Neuronal stem cell (in vitro differentiated cells): ENCODE data around the gene CALML4.

ENCODE experiments used
- DNase-seq: peaks from one replicate; pipeline ENCODE4 v3.0.0-alpha.2; 2013; ENCODE audit warnings: low spot score
- H2AFZ ChIP-seq: one replicate; pipeline ENCODE4 v1.6.1; 2013; ENCODE audit warnings: mild to moderate bottlenecking, low read length, inconsistent platforms
- H2AK5ac ChIP-seq: 2 replicates; pipeline ENCODE4 v1.6.1; 2013; ENCODE audit warnings: low read depth, mild to moderate bottlenecking, inconsistent platforms, low read length, moderate library complexity, mixed read lengths
- H2BK120ac ChIP-seq: 2 replicates; pipeline ENCODE4 v1.6.1; 2013; ENCODE audit warnings: low read depth, mild to moderate bottlenecking, inconsistent platforms, low read length, moderate library complexity, mixed read lengths
- H2BK12ac ChIP-seq: one replicate; pipeline ENCODE4 v1.6.1; 2013; ENCODE audit warnings: low read length, inconsistent platforms
- H2BK15ac ChIP-seq: 2 replicates; pipeline ENCODE4 v1.6.1; 2013; ENCODE audit warnings: mild to moderate bottlenecking, low read length, inconsistent platforms, mixed read lengths
- H2BK5ac ChIP-seq: one replicate; pipeline ENCODE4 v1.6.1; 2013; ENCODE audit warnings: inconsistent platforms, mild to moderate bottlenecking, low read length, moderate library complexity
- H3K14ac ChIP-seq: one replicate; pipeline ENCODE4 v1.6.1; 2013; ENCODE audit warnings: low read length, inconsistent platforms
- H3K18ac ChIP-seq: 2 replicates; pipeline ENCODE4 v1.6.1; 2013; ENCODE audit warnings: low read length, inconsistent platforms
- H3K23ac ChIP-seq: 2 replicates; pipeline ENCODE4 v1.6.1; 2013; ENCODE audit warnings: low read depth, mild to moderate bottlenecking, mixed read lengths, low read length, inconsistent platforms; ENCODE audit not compliant: poor library complexity
- H3K27ac ChIP-seq: replicated peaks from 3 replicates; pipeline ENCODE4 v1.5.1; 2013; ENCODE audit warnings: low read length, inconsistent platforms
- H3K27me3 ChIP-seq, 3 experiments: 2 replicates each; pipeline ENCODE4 v1.6.1; 2013; ENCODE audit warnings: low read length in 3 of 3, mild to moderate bottlenecking in 2 of 3, inconsistent platforms in 1 of 3, low read depth in 1 of 3, mixed read lengths in 1 of 3, moderate library complexity in 1 of 3; ENCODE audit not compliant: control insufficient read depth in 3 of 3, insufficient read depth in 3 of 3
- H3K36me3 ChIP-seq, 2 donors: replicated peaks in 1 of 2; 2 replicates each; pipeline ENCODE4 v1.6.1; 2013; ENCODE audit warnings: low read length in 2 of 2; ENCODE audit not compliant: control insufficient read depth in 2 of 2, insufficient read depth in 2 of 2
- H3K4ac ChIP-seq: 2 replicates; pipeline ENCODE4 v1.6.1; 2013; ENCODE audit warnings: inconsistent platforms, mild to moderate bottlenecking, low read length, moderate library complexity
- H3K4me1 ChIP-seq, 2 donors: 1 replicate in 1 of 2; 2 replicates in 1 of 2; pipeline ENCODE4 v1.6.1; 2013; ENCODE audit warnings: low read length in 2 of 2, low read depth in 1 of 2; ENCODE audit not compliant: control insufficient read depth in 2 of 2, insufficient read depth in 1 of 2
- H3K4me2 ChIP-seq: one replicate; pipeline ENCODE4 v1.6.1; 2013; ENCODE audit warnings: mild to moderate bottlenecking, low read length, inconsistent platforms; ENCODE audit not compliant: insufficient read depth, poor library complexity, severe bottlenecking
- H3K4me3 ChIP-seq, 2 donors: 2 replicates each; pipeline ENCODE4 v1.5.1; 2013; ENCODE audit warnings: low read length in 2 of 2, mild to moderate bottlenecking in 2 of 2, inconsistent platforms in 1 of 2, moderate library complexity in 1 of 2
- H3K79me1 ChIP-seq: one replicate; pipeline ENCODE4 v1.6.1; 2013; ENCODE audit warnings: low read depth, mild to moderate bottlenecking, inconsistent platforms, low read length, moderate library complexity
- H3K9ac ChIP-seq: one replicate; pipeline ENCODE4 v1.6.1; 2013; ENCODE audit warnings: mild to moderate bottlenecking, low read depth, low read length, inconsistent platforms; ENCODE audit not compliant: poor library complexity
- H3K9me3 ChIP-seq, 2 donors: replicated peaks in 1 of 2; 2 replicates each; pipeline versions ENCODE3 to v1.6.1; 2013; ENCODE audit warnings: low read length in 2 of 2, mild to moderate bottlenecking in 2 of 2, inconsistent platforms in 1 of 2, low read depth in 1 of 2, mixed read lengths in 1 of 2, moderate library complexity in 1 of 2; ENCODE audit not compliant: control insufficient read depth in 2 of 2, insufficient read depth in 1 of 2
- H4K8ac ChIP-seq: one replicate; pipeline ENCODE4 v1.6.1; 2013; ENCODE audit warnings: low read depth, mild to moderate bottlenecking, inconsistent platforms, low read length, moderate library complexity
- H4K91ac ChIP-seq: one replicate; pipeline ENCODE4 v1.6.1; 2013; ENCODE audit warnings: low read length, low read depth, mild to moderate bottlenecking, inconsistent platforms; ENCODE audit not compliant: poor library complexity
- WGBS, 2 donors: extraction: QIAGEN DNeasy Blood & Tissue Kit; methylation state at CpG; one replicate each; pipeline ENCODE4 v1.1.7; 2013; ENCODE audit warnings: missing lambda C conversion rate in 2 of 2, mixed read lengths in 1 of 2; ENCODE audit not compliant: insufficient read length in 2 of 2, insufficient replicate concordance in 1 of 2; ENCODE audit errors: extremely low coverage in 2 of 2; 5-methylcytosine and 5-hydroxymethylcytosine counted together

Gene CALML4

DNA sequence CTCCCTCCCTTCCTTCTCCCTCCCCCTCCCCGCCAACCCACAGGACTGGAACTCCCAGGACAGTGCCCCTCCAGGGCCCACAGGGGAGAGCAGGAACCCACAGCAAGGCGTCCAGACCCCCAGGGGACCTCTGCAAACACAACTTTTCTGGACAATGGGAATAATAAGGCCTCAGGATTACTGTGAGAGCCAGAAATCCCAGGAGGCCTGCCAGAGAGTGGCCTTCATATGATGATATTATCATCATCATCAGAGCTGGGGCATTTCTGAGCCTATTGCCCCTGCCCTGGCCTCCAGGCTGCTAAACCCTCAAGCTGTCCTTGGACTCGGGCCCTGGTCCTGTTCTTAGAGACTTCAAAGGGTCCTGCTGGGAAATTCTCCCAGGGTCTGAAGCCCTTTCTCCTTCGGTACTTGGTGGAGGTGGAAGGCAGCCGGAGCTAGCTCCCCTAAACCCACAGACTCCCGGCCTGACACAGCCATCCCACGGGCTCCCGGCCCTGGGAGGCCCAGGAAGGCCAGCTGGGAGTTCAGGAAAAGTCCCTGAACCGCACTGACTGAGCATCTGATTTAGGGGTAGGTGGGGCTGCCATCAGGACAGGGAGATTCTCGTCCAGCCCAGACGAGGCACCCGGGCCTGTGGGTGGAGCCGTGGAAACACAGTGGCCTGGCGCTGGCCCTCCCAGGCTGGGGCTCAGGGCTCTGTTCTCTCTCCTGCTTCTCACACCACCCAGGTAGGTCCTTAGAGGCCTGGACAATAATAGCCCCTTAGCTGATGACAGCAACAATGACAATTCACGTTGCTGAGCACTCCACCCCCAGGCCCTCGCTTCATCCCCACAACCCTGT is 4.9 kb downstream of the CALML4 start:
- Histone ChIP-seq H3K36me3 (peaks cover 2 to 29% of the 10 kb centered on the region in 2 donors), H4K91ac (no peak overlapping the region), H3K9me3 (no peaks in the 10 kb centered on the region), H3K4me3 (no peak overlapping the region), H2AFZ (no peak overlapping the region), H2AK5ac (peak overlapping the region; percentile 72), H3K4ac (no peak overlapping the region), H3K79me1 (no peaks in the 10 kb centered on the region), H2BK120ac (no peak overlapping the region), H3K14ac (no peak overlapping the region), H2BK5ac (peak overlapping the region; percentile 59), H2BK15ac (peak overlapping the region; percentile 38), H3K23ac (peak overlapping the region; percentile 29), H3K9ac (peak overlapping the region; percentile 33), H3K27me3 (no peaks in the 10 kb centered on the region), H3K4me1 (peaks cover 5 to 29% of the 10 kb centered on the region in 2 donors), H2BK12ac (no peak overlapping the region), H3K27ac (no peak overlapping the region), H3K4me2 (no peak overlapping the region), H3K18ac (peak overlapping the region; percentile 67), H4K8ac (no peak overlapping the region)
- no peak for DNase-seq
- no CpG with 5 or more reads among the region's 16 CpGs for WGBS, 2 donors

DNA sequence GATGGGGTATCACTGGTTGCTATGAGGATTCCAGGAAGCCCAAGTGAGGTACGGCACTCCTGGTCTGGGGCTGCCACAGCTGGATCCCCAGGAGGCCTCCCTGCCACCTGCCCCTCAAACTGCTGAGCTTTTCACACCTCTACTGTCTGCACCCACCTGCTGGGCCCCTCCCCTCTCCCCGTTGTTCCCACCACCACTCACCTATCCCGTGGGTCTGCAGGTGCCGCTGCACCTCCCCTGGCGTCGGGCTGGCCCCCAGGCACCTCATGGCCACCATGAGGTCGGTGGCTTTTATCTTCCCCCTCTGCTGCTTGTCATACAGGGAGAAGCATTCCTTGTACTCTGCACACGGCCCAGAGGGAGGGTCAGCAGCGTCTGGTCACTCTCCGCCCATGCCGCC is 5.8 kb downstream of the CALML4 start:
- Histone ChIP-seq H3K9ac (no peak overlapping the region), H4K91ac (no peak overlapping the region), H3K27ac (no peak overlapping the region), H3K4me1 (peaks cover 5 to 27% of the 10 kb centered on the region in 2 donors), H4K8ac (no peak overlapping the region), H2BK5ac (no peak overlapping the region), H3K9me3 (no peaks in the 10 kb centered on the region), H3K79me1 (no peaks in the 10 kb centered on the region), H3K36me3 (peaks cover 2 to 35% of the 10 kb centered on the region in 2 donors), H2BK12ac (no peak overlapping the region), H2BK120ac (no peak overlapping the region), H3K4me3 (no peak overlapping the region), H3K4ac (no peak overlapping the region), H3K18ac (peak overlapping the region; percentile 65), H3K4me2 (no peak overlapping the region), H3K23ac (peak overlapping the region; percentile 62), H2AFZ (no peak overlapping the region), H3K14ac (no peak overlapping the region), H2AK5ac (peak overlapping the region; percentile 40), H2BK15ac (no peak overlapping the region), H3K27me3 (no peaks in the 10 kb centered on the region)
- no peak for DNase-seq
- no CpG with 5 or more reads among the region's 11 CpGs for WGBS, 2 donors

GRCh38 chr15:68197661-68198437 is 7.3 kb downstream of the CALML4 start:
- H3K27me3 ChIP-seq = no peaks in the 10 kb centered on the region
- H2BK15ac ChIP-seq = no peak overlapping the region
- H3K14ac ChIP-seq = no peak overlapping the region
- no peak for DNase-seq
- no peak overlapping the region for H2AK5ac ChIP-seq
- H2BK12ac ChIP-seq = no peak overlapping the region
- peaks cover 5 to 27% of the 10 kb centered on the region in 2 donors for H3K4me1 ChIP-seq
- peak overlapping the region; percentile 27 for H3K23ac ChIP-seq
- no peak overlapping the region for H3K4me3 ChIP-seq
- H3K36me3 ChIP-seq = peaks cover 9 to 49% of the 10 kb centered on the region in 2 donors
- H3K9me3 ChIP-seq = no peaks in the 10 kb centered on the region
- no peak overlapping the region for H4K91ac ChIP-seq
- H4K8ac ChIP-seq = peak overlapping the region; percentile 6
- H2BK5ac ChIP-seq = no peak overlapping the region
- H2AFZ ChIP-seq = no peak overlapping the region
- WGBS, 2 donors = no CpG with 5 or more reads among the region's 11 CpGs
- peak overlapping the region; percentile 29 for H3K18ac ChIP-seq
- no peak overlapping the region for H2BK120ac ChIP-seq
- H3K79me1 ChIP-seq = no peaks in the 10 kb centered on the region
- H3K27ac ChIP-seq = no peak overlapping the region
- no peak overlapping the region for H3K9ac ChIP-seq
- no peak overlapping the region for H3K4me2 ChIP-seq
- no peak overlapping the region for H3K4ac ChIP-seq

GRCh38 chr15:68197170-68197492 is 8.0 kb downstream of the CALML4 start:
- Histone ChIP-seq H3K36me3 (peaks cover 12 to 56% of the 10 kb centered on the region in 2 donors), H3K4ac (no peak overlapping the region)

More at GRCh38 chr15:68197170-68197492, 8.0 kb downstream of the CALML4 start:
- H4K8ac ChIP-seq = no peak overlapping the region
- H2BK120ac ChIP-seq = no peak overlapping the region
- H3K4me2 ChIP-seq = no peak overlapping the region
- no peak overlapping the region for H3K9ac ChIP-seq
- H3K4me1 ChIP-seq = peaks cover 5 to 26% of the 10 kb centered on the region in 2 donors
- H2BK5ac ChIP-seq = no peak overlapping the region
- H3K14ac ChIP-seq = no peak overlapping the region
- H2BK15ac ChIP-seq = no peak overlapping the region
- WGBS, 2 donors = no CpG with 5 or more reads among the region's 8 CpGs
- H3K23ac ChIP-seq = no peak overlapping the region
- H3K9me3 ChIP-seq = no peaks in the 10 kb centered on the region
- H3K4me3 ChIP-seq = no peak overlapping the region
- H2AFZ ChIP-seq = no peak overlapping the region
- no peak overlapping the region for H2AK5ac ChIP-seq
- no peaks in the 10 kb centered on the region for H3K79me1 ChIP-seq
- H3K27ac ChIP-seq = no peak overlapping the region
- H3K27me3 ChIP-seq = no peaks in the 10 kb centered on the region
- no peak overlapping the region for H4K91ac ChIP-seq
- H3K18ac ChIP-seq = no peak overlapping the region
- DNase-seq = no peak
- no peak overlapping the region for H2BK12ac ChIP-seq
